GM18951 (cell line): ENCODE data around the gene HAUS7.

ENCODE experiments used
- POLR2A ChIP-seq: IDR thresholded peaks from 4 replicates; pipeline ENCODE4 v1.6.1; 2011; ENCODE audit warnings: mild to moderate bottlenecking; ENCODE audit not compliant: insufficient read length, insufficient read depth; ENCODE audit errors: extremely low read depth
- in situ Hi-C: fragments of 300-500 bp; cut with MboI; formaldehyde crosslinking; loops from one replicate; pipeline ENCODE4 v1.12.0; 2022; ENCODE audit warnings: low sequenced_read_pairs, mixed read lengths, inconsistent platforms; ENCODE audit not compliant: unreplicated experiment

Gene HAUS7

GRCh38 chrX:153444333-153445011, 25.9 kb downstream of the HAUS7 start:
- in situ Hi-C loops: no loop called here
- no peak for TF ChIP-seq POLR2A

GRCh38 chrX:153443476-153444332, 26.7 kb downstream of the HAUS7 start:
- no peak for TF ChIP-seq POLR2A
- in situ Hi-C loops: no loop called here

GRCh38 chrX:153442463-153442862, 27.9 kb downstream of the HAUS7 start:
- no peak for TF ChIP-seq POLR2A
- in situ Hi-C loops: no loop called here

- no peak for TF ChIP-seq POLR2A
- in situ Hi-C loops: no loop called here
These were observed 28.4 kb downstream of the HAUS7 start for GRCh38 chrX:153441981-153442380.

- in situ Hi-C loops: no loop called here
These were observed 29.1 kb downstream of the HAUS7 start for GRCh38 chrX:153441296-153441695.

GRCh38 chrX:153440556-153441135, 29.7 kb downstream of the HAUS7 start:
- in situ Hi-C loops: no loop called here
- TF ChIP-seq POLR2A: no peak

More at GRCh38 chrX:153441296-153441695, 29.1 kb downstream of the HAUS7 start:
- TF ChIP-seq POLR2A: no peak

- TF ChIP-seq POLR2A: no peak
- in situ Hi-C loops: no loop called here
These were observed 30.4 kb downstream of the HAUS7 start for GRCh38 chrX:153439977-153440376.

GRCh38 chrX:153438532-153438931, 31.8 kb downstream of the HAUS7 start:
- in situ Hi-C loops: no loop called here
- TF ChIP-seq POLR2A: no peak

GRCh38 chrX:153435845-153436244, 34.5 kb downstream of the HAUS7 start:
- TF ChIP-seq POLR2A: no peak
- in situ Hi-C loops: no loop called here

GRCh38 chrX:153434801-153435200, 35.6 kb downstream of the HAUS7 start:
- TF ChIP-seq POLR2A: no peak

GRCh38 chrX:153433781-153434285, 36.5 kb downstream of the HAUS7 start:
- in situ Hi-C loops: no loop called here
- no peak for TF ChIP-seq POLR2A

More at GRCh38 chrX:153434801-153435200, 35.6 kb downstream of the HAUS7 start:
- in situ Hi-C loops: no loop called here

- in situ Hi-C loops: no loop called here
- no peak for TF ChIP-seq POLR2A
These were observed 37.2 kb downstream of the HAUS7 start for GRCh38 chrX:153433161-153433680.

- TF ChIP-seq POLR2A: no peak
- in situ Hi-C loops: no loop called here
These were observed 39.6 kb downstream of the HAUS7 start for GRCh38 chrX:153430796-153431195.
